GM21423 (cell line): ENCODE results near the gene SPATA2.
"Not testable (repeated sequence)": the region's sequence is repeated elsewhere in the genome, so short reads cannot be mapped to it uniquely, and the experiment has no call there.

Source experiments
- ATAC-seq: cut with Tn5 transposase; IDR thresholded peaks from one replicate; pipeline ENCODE4 v1.9.1; 2021; ENCODE audit warnings: mild to moderate bottlenecking, moderate library complexity; ENCODE audit not compliant: unreplicated experiment

Gene SPATA2

GRCh38 chr20:49862607-49863200, 52.6 kb downstream of the SPATA2 start:
- ATAC-seq: no peak

- not testable (repeated sequence) for ATAC-seq
These were observed 54.1 kb downstream of the SPATA2 start for GRCh38 chr20:49861232-49861631.

- no peak for ATAC-seq
These were observed 55.5 kb downstream of the SPATA2 start for GRCh38 chr20:49859807-49860206.

GRCh38 chr20:49859011-49859410, 56.3 kb downstream of the SPATA2 start:
- ATAC-seq: no peak

- no peak for ATAC-seq
These were observed 57.2 kb downstream of the SPATA2 start for GRCh38 chr20:49858076-49858585.

- ATAC-seq: no peak
These were observed 58.4 kb downstream of the SPATA2 start for GRCh38 chr20:49856904-49857303.

- ATAC-seq: no peak
These were observed 61.0 kb downstream of the SPATA2 start for GRCh38 chr20:49854190-49854875.

- no peak for ATAC-seq
These were observed 61.7 kb downstream of the SPATA2 start for GRCh38 chr20:49853640-49854039.
